GM12878 (cell line): ENCODE results near the gene ATAD3A. TPM values are rescaled to one million over a fixed set of nuclear protein-coding genes. Genes with fewer than 3 reads are reported as not detected.

Experiments
- ATAC-seq: fragments of 200-7000 bp; cut with Tn5 transposase; 3 replicates; pipeline ENCODE4 v1.9.1; 2020; ENCODE audit warnings: mild to moderate bottlenecking, moderate library complexity
- BruUV-seq: library from RNA; stranded (reverse); fragments of 400-500 nt; replicated peaks from 2 replicates; lab custom pipeline; 2021; lab: Mats Ljungman, UMichigan
- CTCF ChIA-PET: fragments of 300-600 bp; sonication (Branson Sonifier 250); formaldehyde crosslinking; extraction: SDS; loops from one replicate; lab custom pipeline; 2021; ENCODE audit warnings: inconsistent platforms; lab: Yijun Ruan, JAX
- POLR2A ChIA-PET: fragments of 350-600 bp; formaldehyde crosslinking; extraction: SDS; loops from one replicate; lab custom pipeline; 2021; ENCODE audit warnings: inconsistent platforms; lab: Charles Lee
- RAD21 ChIA-PET: fragments of 300-600 bp; sonication (Branson Sonifier 250); formaldehyde crosslinking; loops from one replicate; lab custom pipeline; 2023; ENCODE audit warnings: antibody characterized with exemption; ENCODE audit not compliant: unreplicated experiment; lab: Charles Lee
- SMC1A ChIA-PET: fragments of 300-600 bp; sonication (Branson Sonifier 250); formaldehyde crosslinking; loops from one replicate; lab custom pipeline; 2023; ENCODE audit not compliant: unreplicated experiment, uncharacterized antibody; lab: Charles Lee
- DNase-seq: peaks from one replicate; pipeline ENCODE4 v3.0.0-alpha.2; 2011; ENCODE audit warnings: low read depth, low spot score
- FAIRE-seq: peaks from 3 replicates; lab custom pipeline; 2011; peaks lifted over from hg19 to GRCh38; lab: Jason Lieb, UNC
- H2AFZ ChIP-seq: 2 replicates; pipeline ENCODE4 v1.6.0; 2011; ENCODE audit warnings: low read depth, low read length, control low read depth; ENCODE audit not compliant: control insufficient read depth
- H3K27ac ChIP-seq: 2 replicates; pipeline ENCODE4 v1.5.1; 2011; ENCODE audit warnings: control low read depth; ENCODE audit not compliant: control insufficient read depth, insufficient read depth
- H3K27me3 ChIP-seq, 2 experiments: replicated peaks in 1 of 2; 2 replicates each; pipeline versions ENCODE4 v1.6.0 to v1.6.1; 2011; ENCODE audit warnings: low read length in 1 of 2; ENCODE audit not compliant: control insufficient read depth in 2 of 2, insufficient read depth in 2 of 2
- H3K36me3 ChIP-seq, 2 experiments: 2 replicates each; pipeline ENCODE4 v1.5.1; 2011; ENCODE audit warnings: low read length in 1 of 2; ENCODE audit not compliant: control insufficient read depth in 2 of 2, insufficient read depth in 2 of 2
- H3K4me1 ChIP-seq: 2 replicates; pipeline ENCODE4 v1.6.1; 2011; ENCODE audit warnings: mild to moderate bottlenecking, low read length, moderate library complexity, mixed read lengths; ENCODE audit not compliant: control insufficient read depth, insufficient read depth
- H3K4me2 ChIP-seq: 2 replicates; pipeline ENCODE4 v1.6.0; 2011; ENCODE audit warnings: control low read depth; ENCODE audit not compliant: control insufficient read depth, insufficient read depth
- H3K4me3 ChIP-seq: fragments of 200-600 bp; sonication (generic); 2 replicates; pipeline ENCODE4 v1.5.1; 2016
- H3K79me2 ChIP-seq: 2 replicates; pipeline ENCODE4 v1.6.0; 2011; ENCODE audit warnings: low read length; ENCODE audit not compliant: control insufficient read depth, insufficient read depth
- H3K9ac ChIP-seq: 2 replicates; pipeline ENCODE4 v1.8.0; 2011; ENCODE audit warnings: low read length, control low read depth, mixed read lengths; ENCODE audit not compliant: control insufficient read depth, insufficient read depth
- H3K9me3 ChIP-seq: replicated peaks from 3 replicates; pipeline ENCODE4 v1.5.1; 2011; ENCODE audit warnings: mild to moderate bottlenecking, low read length; ENCODE audit not compliant: control insufficient read depth, insufficient read depth
- H4K20me1 ChIP-seq: 2 replicates; pipeline ENCODE4 v1.6.0; 2011; ENCODE audit not compliant: control insufficient read depth, insufficient read depth
- ASH2L ChIP-seq: fragments of 300-600, 200-600 bp; sonication (generic); IDR thresholded peaks from 2 replicates; pipeline ENCODE4 v1.6.1; 2017; ENCODE audit warnings: low read depth, mild to moderate bottlenecking, borderline replicate concordance
- CREM ChIP-seq: IDR thresholded peaks from 2 replicates; pipeline ENCODE4 v1.6.1; 2014; ENCODE audit warnings: antibody characterized with exemption, low read depth
- E2F4 ChIP-seq: IDR thresholded peaks from 2 replicates; pipeline ENCODE4 v1.6.1; 2012; ENCODE audit warnings: low read depth, low read length, improper control_type of control experiment
- EED ChIP-seq: sonication (generic); IDR thresholded peaks from 2 replicates; pipeline ENCODE4 v1.6.1; 2016; ENCODE audit warnings: antibody characterized with exemption, low read depth
- HDGF ChIP-seq: fragments of 450-650 bp; IDR thresholded peaks from 2 replicates; pipeline ENCODE4 v1.6.1; 2016; ENCODE audit warnings: antibody characterized with exemption
- JUND ChIP-seq: IDR thresholded peaks from 2 replicates; pipeline ENCODE4 v1.6.1; 2012; ENCODE audit warnings: low read depth, mild to moderate bottlenecking, low read length, improper control_type of control experiment, moderate library complexity
- KDM1A ChIP-seq: fragments of 200-600 bp; sonication (generic); IDR thresholded peaks from 2 replicates; pipeline ENCODE4 v1.6.1; 2016; ENCODE audit warnings: borderline replicate concordance
- LARP7 ChIP-seq: fragments of 450-650 bp; IDR thresholded peaks from 2 replicates; pipeline ENCODE4 v1.6.1; 2017; ENCODE audit warnings: mild to moderate bottlenecking
- MTA2 ChIP-seq: fragments of 450-650 bp; IDR thresholded peaks from 2 replicates; pipeline ENCODE4 v1.6.1; 2016; ENCODE audit warnings: low read depth, mild to moderate bottlenecking, moderate library complexity
- NRF1 ChIP-seq: conservative IDR thresholded peaks from 2 replicates; pipeline ENCODE4 v1.6.1; 2011; ENCODE audit warnings: mild to moderate bottlenecking, low read depth, low read length, improper control_type of control experiment
- RAD21 ChIP-seq: IDR thresholded peaks from 2 replicates; pipeline ENCODE4 v1.6.1; 2011; ENCODE audit warnings: mild to moderate bottlenecking, low read depth, low read length, moderate library complexity; ENCODE audit not compliant: insufficient read depth
- SMAD1 ChIP-seq: fragments of 450-650 bp; IDR thresholded peaks from 2 replicates; pipeline ENCODE4 v1.6.1; 2018; ENCODE audit warnings: mild to moderate bottlenecking, low read depth; ENCODE audit not compliant: partially characterized antibody
- ZNF687 ChIP-seq: fragments of 450-650 bp; IDR thresholded peaks from 2 replicates; pipeline ENCODE4 v1.6.1; 2017; ENCODE audit warnings: mild to moderate bottlenecking, moderate library complexity
- WGBS: methylation state at CpG from one replicate; pipeline ENCODE4 v1.1.6; 2016; ENCODE audit warnings: low lambda C conversion rate; ENCODE audit not compliant: insufficient replicate concordance, insufficient coverage; ENCODE audit errors: missing lambda C conversion rate; 5-methylcytosine and 5-hydroxymethylcytosine counted together
- in situ Hi-C: fragments of 300-500 bp; cut with MboI; formaldehyde crosslinking; loops from 9 replicates; pipeline ENCODE4 v1.14.3; 2018; ENCODE audit warnings: mixed read lengths
- intact Hi-C: fragments of 100-400 bp; cut with micrococcal nuclease; formaldehyde crosslinking; loops from one replicate; pipeline ENCODE4 v1.14.2; 2022; ENCODE audit not compliant: unreplicated experiment
- polyA plus RNA-seq, 11 experiments: library from polyadenylated mRNA; depleted of rRNA in 4 of 11; unstranded in 6 of 11; stranded (reverse) in 5 of 11; fragments of >200 nt; fragmentation: Nextera tagmentation in 4 of 11; fragmentation: Illumina TruSeq in 1 of 11; extraction: Ambion mirVana in 4 of 11; extraction: Trizol in 1 of 11; gene quantifications; 1 replicate in 1 of 11; 2 replicates in 10 of 11; pipeline versions ENCODE4 v1.2.1 to v1.2.3, GENCODE V29; 2011 to 2016; ENCODE audit warnings: inconsistent platforms in 2 of 11, missing spikeins in 2 of 11, low read depth in 1 of 11
- total RNA-seq, 4 experiments: library from RNA; depleted of rRNA in 3 of 4; stranded (reverse); fragments of >200 nt in 3 of 4; fragmentation: Illumina TruSeq in 1 of 4; extraction: Trizol in 1 of 4; gene quantifications; 2 replicates each; pipeline versions ENCODE4 v1.2.1 to v1.2.3, GENCODE V29; 2013 to 2021

ATAD3A gene
- total and polyA plus RNA-seq, 10 of the 15 experiments (the other 5 are each of a cell fraction or from before 2014, with no cell fraction given): 0.05 to 93.5 (median 38.9) TPM

GRCh38 chr1:1583347-1584010 is 71.5 kb downstream of the ATAD3A start:
- ChIA-PET POLR2A (no interaction called here), RAD21 (no interaction called here), SMC1A (no interaction called here), CTCF (no interaction called here)
- no peaks in the 10 kb centered on the region for H3K79me2 ChIP-seq
- no peak for TF ChIP-seq KDM1A
- TF ChIP-seq ZNF687: no peak
- TF ChIP-seq LARP7: no peak
- TF ChIP-seq RAD21: no peak
- no peak for TF ChIP-seq HDGF
- TF ChIP-seq ASH2L: no peak
- no peak for TF ChIP-seq SMAD1
- TF ChIP-seq CREM: no peak
- TF ChIP-seq EED: no peak
- TF ChIP-seq NRF1: no peak
- TF ChIP-seq E2F4: no peak
- TF ChIP-seq MTA2: no peak
- TF ChIP-seq JUND: no peak
- ATAC-seq: no peak
- no peaks in the 10 kb centered on the region for H3K9me3 ChIP-seq
- no TSS peak for BruUV-seq
- no peak for FAIRE-seq
- 0 out of 4 replicates have a peak, but pooled peaks cover 0 to 3% of the 10 kb centered on the region in 2 experiments for H3K27me3 ChIP-seq
- in situ Hi-C loops: no loop called here
- no peak overlapping the region for H3K9ac ChIP-seq
- WGBS: 51% methylated on average over 23 of the region's 23 CpGs
- no peaks in the 10 kb centered on the region for H4K20me1 ChIP-seq
- H3K27ac ChIP-seq: no peak overlapping the region
- no peaks in the 10 kb centered on the region for H3K36me3 ChIP-seq
- H3K4me1 ChIP-seq: no peaks in the 10 kb centered on the region
- intact Hi-C loops: no loop called here
- no peak overlapping the region for H3K4me3 ChIP-seq
- no peak overlapping the region for H2AFZ ChIP-seq
- H3K4me2 ChIP-seq: no peak overlapping the region
- no peak for DNase-seq
